GM18498 (cell line): ENCODE results near the gene LMF1.
"Not testable (repeated sequence)": the region's sequence is repeated elsewhere in the genome, so short reads cannot be mapped to it uniquely, and the experiment has no call there.

Experiments used
- ATAC-seq: cut with Tn5 transposase; IDR thresholded peaks from one replicate; pipeline ENCODE4 v1.9.1; 2021; ENCODE audit warnings: mild to moderate bottlenecking, moderate library complexity; ENCODE audit not compliant: unreplicated experiment

Gene LMF1

GRCh38 chr16:973366-973765 is 2.6 kb upstream of the LMF1 start:
- ATAC-seq = no peak

- no peak for ATAC-seq
Measured at GRCh38 chr16:972316-973002, 1.7 kb upstream of the LMF1 start.

GRCh38 chr16:971981-972315 is 1.2 kb upstream of the LMF1 start:
- ATAC-seq = no peak

- ATAC-seq = no peak
Measured at GRCh38 chr16:971582-971905, 760 bp upstream of the LMF1 start.

GRCh38 chr16:970386-970765 is 408 bp downstream of the LMF1 start:
- ATAC-seq = peak; percentile 37

GRCh38 chr16:969508-970385 is 1.0 kb downstream of the LMF1 start:
- no peak for ATAC-seq

- no peak for ATAC-seq
Measured at GRCh38 chr16:968620-969019, 2.2 kb downstream of the LMF1 start.

- no peak for ATAC-seq
Measured at GRCh38 chr16:967546-968295, 3.1 kb downstream of the LMF1 start.

- no peak for ATAC-seq
Measured at GRCh38 chr16:967077-967541, 3.7 kb downstream of the LMF1 start.

GRCh38 chr16:966505-966904 is 4.3 kb downstream of the LMF1 start:
- no peak for ATAC-seq

GRCh38 chr16:966035-966434 is 4.7 kb downstream of the LMF1 start:
- ATAC-seq = no peak

- ATAC-seq = no peak
Measured at GRCh38 chr16:965487-965886, 5.3 kb downstream of the LMF1 start.

GRCh38 chr16:965036-965395 is 5.8 kb downstream of the LMF1 start:
- ATAC-seq = no peak

- no peak for ATAC-seq
Measured at GRCh38 chr16:964356-965035, 6.3 kb downstream of the LMF1 start.

GRCh38 chr16:963913-964312 is 6.9 kb downstream of the LMF1 start:
- ATAC-seq = no peak

GRCh38 chr16:962901-963814 is 7.6 kb downstream of the LMF1 start:
- no peak for ATAC-seq

GRCh38 chr16:962366-962765 is 8.4 kb downstream of the LMF1 start:
- no peak for ATAC-seq

- ATAC-seq = no peak
Measured at GRCh38 chr16:959232-960040, 11.3 kb downstream of the LMF1 start.

- ATAC-seq = not testable (repeated sequence)
Measured at GRCh38 chr16:955766-956165, 15.0 kb downstream of the LMF1 start.
